ENCODE measurements around the gene MED27. TPM values are rescaled to one million over a fixed set of nuclear protein-coding genes. Genes with fewer than 3 reads are reported as not detected.

MED27 gene
- total and polyA plus RNA-seq, 9 of the 15 experiments (the other 6 are each of a cell fraction or from before 2014, with no cell fraction given): 24.4 to 91.0 (median 36.1) TPM

DNA sequence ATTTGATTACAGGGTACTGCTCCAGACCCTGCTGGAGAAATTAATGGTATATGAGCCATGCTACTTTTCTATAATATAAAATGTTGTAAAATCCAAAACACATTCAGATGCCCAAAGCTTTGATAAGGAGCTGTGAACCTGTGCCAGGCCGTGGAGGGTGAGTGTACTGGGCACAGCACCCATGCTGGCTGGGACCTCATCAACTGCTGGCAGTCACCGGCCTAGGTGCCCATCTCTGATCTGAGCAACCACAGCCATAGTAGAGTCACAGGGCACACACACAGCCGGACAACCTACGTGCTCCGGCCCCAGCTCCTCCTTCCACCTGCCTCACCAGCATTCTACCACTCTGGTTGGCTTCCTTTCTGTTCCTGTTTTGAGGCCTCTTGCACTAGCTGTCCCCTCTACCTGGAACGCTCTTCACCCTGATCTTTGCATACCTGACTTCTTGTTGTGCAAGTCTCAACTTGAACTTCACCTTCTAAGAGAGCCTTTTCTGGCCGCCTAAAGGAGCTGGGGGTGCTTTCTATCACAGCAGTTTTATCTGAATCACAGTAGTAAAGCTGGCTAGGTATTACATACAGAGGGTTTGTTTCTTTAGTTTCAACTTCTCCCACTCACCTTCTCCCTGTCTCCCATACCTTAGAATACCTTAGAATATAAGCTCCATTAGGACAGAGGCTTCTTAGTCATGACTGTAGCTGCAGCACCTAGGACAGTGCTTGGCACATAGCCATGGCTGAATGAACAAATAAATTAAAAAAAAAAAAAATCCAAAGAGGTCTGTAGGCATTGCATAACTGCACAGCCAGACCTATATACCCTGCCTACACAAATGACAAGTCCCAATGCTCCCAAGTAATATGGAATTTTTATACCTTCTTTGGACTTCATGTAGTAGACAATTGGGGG is 51.7 kb downstream of the MED27 start (continued):
- no peak for TF ChIP-seq YY1 (IDR thresholded peaks at IDR 0.05; ENCODE audit: borderline replicate concordance in 1 of 3, control insufficient read depth in 1 of 3, extremely low read depth in 1 of 3, insufficient read depth in 3 of 3, insufficient read length in 1 of 3, insufficient replicate concordance in 2 of 3, low read depth in 1 of 3, low read length in 2 of 3)
- TF ChIP-seq, protein P1, sequence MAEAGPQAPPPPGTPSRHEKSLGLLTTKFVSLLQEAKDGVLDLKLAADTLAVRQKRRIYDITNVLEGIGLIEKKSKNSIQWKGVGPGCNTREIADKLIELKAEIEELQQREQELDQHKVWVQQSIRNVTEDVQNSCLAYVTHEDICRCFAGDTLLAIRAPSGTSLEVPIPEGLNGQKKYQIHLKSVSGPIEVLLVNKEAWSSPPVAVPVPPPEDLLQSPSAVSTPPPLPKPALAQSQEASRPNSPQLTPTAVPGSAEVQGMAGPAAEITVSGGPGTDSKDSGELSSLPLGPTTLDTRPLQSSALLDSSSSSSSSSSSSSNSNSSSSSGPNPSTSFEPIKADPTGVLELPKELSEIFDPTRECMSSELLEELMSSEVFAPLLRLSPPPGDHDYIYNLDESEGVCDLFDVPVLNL (CRISPR knock-in tag; IDR thresholded peaks at IDR 0.05; ENCODE audit: low read depth): no peak
- TF ChIP-seq SAFB2 (IDR thresholded peaks at IDR 0.05; ENCODE audit: borderline replicate concordance, low read depth, low read length, severe bottlenecking): no peak
- no peak for TF ChIP-seq KLF16 (IDR thresholded peaks at IDR 0.05)
- TF ChIP-seq POLR2G (IDR thresholded peaks at IDR 0.05; ENCODE audit: low read depth, low read length): no peak
- TF ChIP-seq, protein P2, sequence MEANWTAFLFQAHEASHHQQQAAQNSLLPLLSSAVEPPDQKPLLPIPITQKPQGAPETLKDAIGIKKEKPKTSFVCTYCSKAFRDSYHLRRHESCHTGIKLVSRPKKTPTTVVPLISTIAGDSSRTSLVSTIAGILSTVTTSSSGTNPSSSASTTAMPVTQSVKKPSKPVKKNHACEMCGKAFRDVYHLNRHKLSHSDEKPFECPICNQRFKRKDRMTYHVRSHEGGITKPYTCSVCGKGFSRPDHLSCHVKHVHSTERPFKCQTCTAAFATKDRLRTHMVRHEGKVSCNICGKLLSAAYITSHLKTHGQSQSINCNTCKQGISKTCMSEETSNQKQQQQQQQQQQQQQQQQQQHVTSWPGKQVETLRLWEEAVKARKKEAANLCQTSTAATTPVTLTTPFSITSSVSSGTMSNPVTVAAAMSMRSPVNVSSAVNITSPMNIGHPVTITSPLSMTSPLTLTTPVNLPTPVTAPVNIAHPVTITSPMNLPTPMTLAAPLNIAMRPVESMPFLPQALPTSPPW (CRISPR knock-in tag; IDR thresholded peaks at IDR 0.05): no peak
- peak; percentile 39 for TF ChIP-seq NFIC (IDR thresholded peaks at IDR 0.05)
- TF ChIP-seq SP2 (IDR thresholded peaks at IDR 0.05; ENCODE audit: extremely low read depth, low read depth, low read length, poor library complexity, severe bottlenecking): no peak
- no peak for TF ChIP-seq ZNF263 (CRISPR knock-in tag; IDR thresholded peaks at IDR 0.05; ENCODE audit: borderline replicate concordance)

All from K562 (cell line).